NCI-H460 (cell line): ENCODE measurements around the gene GJA4. TPM values are rescaled to one million over a fixed set of nuclear protein-coding genes. Genes with fewer than 3 reads are reported as not detected.

Experiments
- DNase-seq: peaks from one replicate; pipeline ENCODE4 v3.0.0-alpha.2; 2016; ENCODE audit warnings: low read depth; ENCODE audit errors: extremely low read depth
- total RNA-seq: library from RNA; depleted of rRNA; stranded (reverse); fragments of >200 nt; shearing (Covaris generic); gene quantifications from 2 replicates; pipeline ENCODE4 v1.2.3, GENCODE V29; 2014; rRNA removed

Gene GJA4
- total RNA-seq, 1 experiment from 2014 or later: not detected

DNA sequence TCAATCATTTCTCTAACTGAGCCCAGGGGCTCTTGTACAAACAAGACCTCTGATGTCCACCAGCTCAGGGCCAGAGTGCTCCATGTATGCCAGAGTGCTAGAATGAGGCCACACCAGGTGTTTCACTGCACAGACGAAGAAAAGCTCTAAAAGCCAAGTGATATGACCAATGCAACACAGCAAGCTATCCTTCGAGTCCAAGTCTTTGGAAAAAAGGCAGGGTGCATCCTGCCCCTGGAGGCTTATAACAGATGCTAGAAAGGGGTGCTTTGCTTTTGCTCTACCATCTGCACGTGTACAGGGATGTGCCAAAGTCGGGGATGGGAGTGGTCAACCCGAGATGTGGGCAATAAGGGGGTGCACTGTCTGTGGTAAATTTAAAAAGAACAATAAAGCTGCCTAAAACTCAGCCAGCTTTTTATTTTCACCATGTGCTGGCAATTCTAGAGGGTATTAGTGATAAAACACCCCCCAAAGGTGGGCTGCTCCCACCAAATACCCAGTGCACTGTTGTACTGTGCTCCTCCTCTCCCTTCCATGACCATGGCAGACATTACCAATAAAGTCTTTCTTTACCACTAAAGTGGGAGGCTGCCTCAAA, 34.6 kb downstream of the GJA4 start:
- no peak for DNase-seq

DNA sequence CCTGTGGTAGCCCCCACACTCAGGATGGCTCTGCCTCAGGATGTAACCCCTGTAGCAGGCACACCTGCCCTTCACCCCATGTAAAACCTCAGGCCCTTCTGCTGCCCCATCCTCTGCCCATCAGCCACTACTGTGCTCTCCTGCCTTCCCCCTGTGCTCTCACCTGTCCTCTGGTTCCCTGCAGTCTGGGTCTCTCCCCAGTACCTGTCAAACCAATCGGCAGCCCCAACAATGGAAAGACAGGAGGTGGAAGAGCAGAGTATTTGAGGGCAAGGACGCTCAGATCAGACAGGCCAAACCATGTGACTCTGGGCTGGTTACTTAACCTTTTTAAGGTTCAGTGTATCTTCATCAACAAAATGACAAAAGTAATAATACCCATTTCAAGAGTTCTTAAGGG, 35.8 kb downstream of the GJA4 start:
- no peak for DNase-seq

DNA sequence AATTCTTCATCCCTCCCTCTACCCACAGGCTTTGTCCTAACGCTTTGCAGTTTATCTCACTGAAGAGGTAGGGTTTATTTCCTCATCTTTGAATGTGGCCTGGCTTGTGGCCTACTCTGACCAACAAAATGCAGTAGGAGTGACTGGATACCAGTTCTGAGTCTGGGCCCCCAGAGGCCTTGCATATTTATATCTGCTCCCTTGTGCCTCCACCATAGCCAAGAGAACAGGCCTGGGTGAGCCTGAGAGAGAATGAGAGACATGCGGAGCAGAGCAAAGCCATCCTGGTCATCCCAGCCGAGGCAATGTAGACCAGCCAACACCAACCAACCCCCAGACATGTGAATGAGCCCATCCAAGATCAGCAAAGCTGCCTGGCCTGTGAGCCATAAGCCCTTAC, 36.5 kb downstream of the GJA4 start:
- no peak for DNase-seq

DNA sequence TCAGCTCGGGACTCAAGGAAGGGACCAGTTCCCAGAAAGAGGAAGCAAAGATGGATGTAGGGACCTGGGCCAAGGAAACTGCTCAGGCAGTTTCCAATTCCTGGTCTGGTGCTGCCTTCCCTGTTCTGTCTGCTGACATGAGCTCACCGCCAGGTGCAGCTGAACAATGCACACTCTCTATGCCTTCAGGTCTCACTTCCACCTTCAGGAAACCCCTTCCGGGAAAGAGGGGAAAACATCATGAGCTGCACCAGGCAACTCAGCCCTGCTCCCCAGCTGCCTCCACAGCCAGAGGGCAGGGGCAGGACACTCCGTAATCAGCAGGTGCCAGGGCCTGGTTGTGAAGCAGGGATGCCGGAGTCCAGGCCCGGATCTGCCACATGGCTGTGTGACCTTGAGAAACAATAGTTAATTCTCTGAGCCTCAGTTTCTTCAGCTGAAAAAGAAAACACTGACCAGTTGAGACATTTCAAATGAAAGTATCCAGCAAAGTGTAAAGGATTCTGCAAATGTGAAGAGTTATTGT, 39.0 kb downstream of the GJA4 start:
- no peak for DNase-seq

DNA sequence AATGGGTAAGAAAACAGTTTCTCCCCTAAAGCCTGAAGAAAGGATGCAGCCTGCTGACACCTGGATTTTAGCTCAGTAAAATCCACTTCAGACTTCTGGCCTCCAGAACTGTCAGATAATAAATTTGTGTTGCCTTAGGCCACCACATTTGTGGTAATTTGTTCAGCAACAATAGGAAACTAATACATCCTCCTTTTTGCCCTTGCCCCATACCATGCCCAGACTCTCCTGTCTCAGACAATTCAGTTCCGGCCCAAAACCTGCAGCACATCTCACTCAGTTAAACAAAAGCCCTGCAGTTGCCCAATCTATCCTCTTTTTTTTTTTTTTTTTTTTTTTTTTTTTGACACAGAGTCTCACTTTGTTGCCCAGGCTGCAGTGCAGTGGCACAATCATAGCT, 40.9 kb downstream of the GJA4 start:
- no peak for DNase-seq

DNA sequence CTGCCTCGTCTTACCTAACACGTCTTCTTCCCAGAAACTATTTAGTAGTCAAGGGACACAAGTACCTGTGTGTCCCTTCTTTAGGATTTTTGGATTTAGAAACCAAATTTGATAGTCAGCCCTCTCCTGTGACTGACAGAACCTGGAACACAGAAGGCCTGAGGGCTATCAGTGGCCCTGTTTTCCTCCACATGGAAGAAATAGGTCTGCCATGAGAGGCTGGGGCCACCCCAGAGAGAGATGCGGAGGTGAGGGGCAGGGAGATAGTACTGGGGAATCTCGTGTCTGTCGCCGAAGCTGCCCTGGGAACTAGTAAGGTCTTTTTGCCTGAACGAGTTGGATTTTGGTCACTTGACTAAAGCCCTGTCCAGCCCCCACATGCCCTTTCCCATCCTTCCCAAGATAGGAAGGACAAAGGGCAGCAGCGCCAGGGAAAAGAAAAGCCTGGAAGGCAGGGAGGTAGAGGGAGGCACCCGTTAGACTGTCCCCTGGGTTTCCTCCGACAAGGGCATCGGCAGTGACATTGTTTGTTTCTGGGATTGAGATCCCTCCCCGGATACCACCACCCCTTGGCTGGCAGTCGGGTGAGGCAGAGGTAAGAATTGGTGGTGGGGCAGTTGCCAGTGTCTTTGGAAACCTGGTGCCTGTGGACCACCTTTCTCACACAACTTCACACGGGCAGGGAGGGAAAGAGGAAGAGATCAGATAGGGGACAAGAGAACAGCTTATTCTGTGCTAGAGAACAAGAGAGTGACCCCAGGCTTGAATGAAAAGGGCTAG, 46.9 kb downstream of the GJA4 start:
- DNase-seq: no peak

DNA sequence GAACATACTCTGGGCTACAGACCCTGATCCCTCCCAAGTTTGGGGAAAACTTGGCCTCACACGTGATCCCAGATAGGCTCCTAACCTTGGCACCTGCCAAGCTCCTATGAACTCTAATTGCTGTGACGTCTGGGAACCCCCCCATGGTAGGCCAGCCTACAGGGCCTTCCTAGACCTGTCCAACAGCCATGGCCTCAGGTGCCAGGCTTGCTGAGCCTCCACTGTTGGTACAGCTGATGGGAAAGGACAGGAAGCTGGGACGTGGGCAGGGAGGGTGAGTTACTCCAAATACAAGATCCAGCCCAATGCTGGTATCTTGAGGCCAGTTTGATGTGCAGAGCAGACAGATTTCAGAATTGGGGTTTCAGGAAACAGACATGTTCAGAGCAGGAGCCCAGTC, 47.6 kb downstream of the GJA4 start:
- DNase-seq: no peak

DNA sequence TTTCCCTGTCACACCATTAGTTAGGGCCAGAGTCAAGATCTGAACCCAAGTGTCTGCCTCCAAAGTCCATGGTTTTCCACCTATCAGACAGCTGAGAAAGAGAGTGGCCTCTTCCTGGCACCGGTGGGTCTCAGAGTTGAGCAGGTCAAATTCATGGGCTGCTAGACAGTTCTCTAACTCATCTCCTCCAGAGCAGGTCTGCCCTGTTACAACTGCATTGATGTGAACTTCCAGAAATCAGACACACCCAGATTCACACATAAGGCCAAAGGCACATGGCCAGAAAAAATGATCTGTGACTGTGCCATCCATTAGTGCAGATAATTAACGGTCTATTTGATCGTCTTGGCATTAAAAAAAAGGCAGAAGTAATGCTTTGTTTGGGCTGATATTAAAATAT, 49.3 kb downstream of the GJA4 start:
- DNase-seq: no peak

DNA sequence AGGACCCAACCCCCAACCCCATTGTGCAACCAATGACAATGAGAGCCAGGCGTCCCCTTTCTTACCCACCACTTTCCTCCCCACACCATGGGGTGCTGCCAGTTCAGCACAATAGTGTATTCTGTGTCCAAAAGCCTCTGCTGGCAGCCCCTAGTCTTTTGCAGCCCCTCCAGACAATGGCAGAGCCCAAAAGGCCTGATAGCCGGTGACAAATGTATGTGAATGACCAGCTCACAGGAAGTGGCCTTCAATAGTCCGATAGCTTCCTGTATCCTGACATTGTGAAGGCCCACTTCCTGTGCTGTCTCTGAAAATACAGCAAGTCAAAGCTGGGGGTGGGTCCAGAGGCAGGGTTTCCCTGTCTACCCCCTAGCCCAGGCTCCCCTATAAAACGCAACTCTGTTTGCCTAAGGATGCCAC, 50.2 kb downstream of the GJA4 start:
- no peak for DNase-seq

DNA sequence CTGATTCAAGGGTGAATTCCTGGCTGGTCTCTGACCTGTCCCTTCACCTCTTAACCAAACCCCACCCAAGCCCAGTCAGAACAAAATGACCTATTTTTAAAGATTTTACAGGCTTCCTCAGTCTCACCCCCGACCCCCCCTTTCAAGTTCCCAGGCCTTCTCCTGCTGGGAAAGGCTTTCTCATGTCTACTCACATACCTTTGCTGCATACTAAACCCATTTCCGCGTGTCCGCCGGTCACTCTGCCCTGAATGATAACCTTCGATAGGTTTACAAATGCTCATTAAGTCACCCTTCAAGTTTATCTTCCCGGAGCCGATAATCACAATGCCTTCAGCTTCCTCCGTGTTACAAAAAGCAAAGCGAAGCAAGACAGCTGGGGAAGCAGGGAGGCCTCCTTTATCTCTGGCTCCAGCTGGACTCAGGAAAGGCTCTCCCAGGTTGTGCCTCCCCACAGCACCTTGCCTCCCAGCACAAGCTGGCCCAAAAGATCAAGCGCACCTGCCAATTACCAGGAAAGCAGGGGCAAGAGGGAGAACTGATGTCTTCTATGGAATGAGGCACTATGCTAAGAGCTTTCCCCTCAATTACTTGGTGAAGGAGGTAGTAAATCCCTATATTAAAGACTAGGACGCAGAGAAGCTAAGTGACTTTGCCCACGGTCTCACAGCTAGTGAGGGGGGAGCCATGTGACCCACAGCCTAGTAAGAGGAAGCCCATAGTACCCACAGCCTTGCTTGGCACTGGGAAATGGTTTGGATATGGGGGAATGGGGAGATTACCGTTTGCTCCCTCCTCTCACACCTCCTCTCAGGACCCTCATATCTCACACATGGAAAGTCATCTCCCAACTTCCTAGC, 50.8 kb downstream of the GJA4 start:
- DNase-seq: no peak

DNA sequence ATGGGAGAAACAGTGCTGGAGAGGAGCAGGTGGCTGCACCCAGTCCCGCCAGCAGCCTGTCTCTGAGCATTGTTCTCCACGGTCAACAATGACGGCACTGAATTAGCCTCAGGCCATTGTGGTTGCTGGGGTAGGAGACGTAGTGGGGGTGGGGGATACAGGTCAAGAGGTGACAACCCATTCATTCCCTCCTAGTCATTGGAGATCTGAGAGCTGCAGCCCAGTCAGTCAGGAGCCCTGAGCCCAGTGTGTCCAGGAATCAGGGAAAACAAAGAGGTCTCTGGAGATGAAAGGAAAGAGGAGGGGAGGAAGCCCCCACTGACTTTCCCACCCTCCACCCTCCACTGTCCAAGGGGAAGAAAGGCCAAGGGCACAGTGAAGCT, 51.4 kb downstream of the GJA4 start:
- no peak for DNase-seq

Other genes starting within 250 kb of the GJA4 start
- gene GJB5, start 38.0 kb upstream of the GJA4 start, total RNA-seq: not detected in 2 replicates
- not detected in 2 replicates for gene GJB4, start 33.3 kb upstream of the GJA4 start, total RNA-seq
- not detected in 2 replicates for gene GJB3, start 11.8 kb upstream of the GJA4 start, total RNA-seq
- 19.0 and 19.2 TPM in 2 replicates for gene SMIM12, start 66.8 kb downstream of the GJA4 start, total RNA-seq
- gene DLGAP3, start 136.7 kb downstream of the GJA4 start, total RNA-seq: 0.02 TPM in 1 of 2 replicates, not detected in the other
- gene TMEM35B, start 192.3 kb downstream of the GJA4 start, total RNA-seq: 22.4 and 24.4 TPM in 2 replicates
- 10.6 and 12.6 TPM in 2 replicates for gene ZMYM6, start 238.9 kb downstream of the GJA4 start, total RNA-seq